Glutamatergic neuron (in vitro differentiated cells): Measurements from ENCODE around the gene EEFSEC. TPM values are rescaled to one million over a fixed set of nuclear protein-coding genes. Genes with fewer than 3 reads are reported as not detected.
A peak's percentile ranks its signal among the peaks of the same experiment; 100 is the strongest.
"Not testable (repeated sequence)": the region's sequence is repeated elsewhere in the genome, so short reads cannot be mapped to it uniquely, and the experiment has no call there.

Source experiments
- DNase-seq: peaks from one replicate; pipeline ENCODE4 v3.0.0; 2022
- H3K27ac Mint-ChIP-seq: one replicate; pipeline ENCODE4 v1.8.0; 2020; ENCODE audit warnings: mild to moderate bottlenecking, mixed read lengths, inconsistent platforms; ENCODE audit not compliant: unreplicated experiment
- H3K27me3 Mint-ChIP-seq: one replicate; pipeline ENCODE4 v1.8.0; 2020; ENCODE audit warnings: mild to moderate bottlenecking, moderate library complexity, mixed read lengths, inconsistent platforms; ENCODE audit not compliant: unreplicated experiment
- H3K36me3 Mint-ChIP-seq: one replicate; pipeline ENCODE4 v1.8.0; 2020; ENCODE audit warnings: mild to moderate bottlenecking, mixed read lengths, inconsistent platforms; ENCODE audit not compliant: unreplicated experiment
- H3K4me1 Mint-ChIP-seq: one replicate; pipeline ENCODE4 v1.8.0; 2020; ENCODE audit warnings: mild to moderate bottlenecking, low read depth, mixed read lengths, inconsistent platforms; ENCODE audit not compliant: unreplicated experiment
- H3K4me3 Mint-ChIP-seq: one replicate; pipeline ENCODE4 v1.8.0; 2020; ENCODE audit warnings: mild to moderate bottlenecking, mixed read lengths, inconsistent platforms; ENCODE audit not compliant: unreplicated experiment
- H3K9me3 Mint-ChIP-seq: one replicate; pipeline ENCODE4 v1.8.0; 2020; ENCODE audit warnings: mild to moderate bottlenecking, moderate library complexity, mixed read lengths, inconsistent platforms; ENCODE audit not compliant: unreplicated experiment
- CTCF ChIP-seq: fragments of 200-600 bp; sonication (generic); IDR thresholded peaks from one replicate; pipeline ENCODE4 v1.5.0; 2021; ENCODE audit not compliant: partially characterized antibody, unreplicated experiment
- total RNA-seq: library from RNA; stranded (reverse); fragmentation: NEBNext Ultra II Directional; extraction: Animal tissue kit (Norgen Biotek cat#: 25700); gene quantifications from one replicate; pipeline ENCODE4 v1.2.1, GENCODE V29; 2021; ENCODE audit not compliant: unreplicated experiment

The EEFSEC gene
- total RNA-seq, 1 donor from 2014 or later: 8.3 TPM

GRCh38 chr3:128152419-128153155 is 694 bp upstream of the EEFSEC start:
- Mint-ChIP-seq H3K27me3 (peaks cover 8% of the 10 kb centered on the region), H3K9me3 (peaks cover 6% of the 10 kb centered on the region), H3K4me1 (peaks cover 2% of the 10 kb centered on the region), H3K36me3 (peaks cover 17% of the 10 kb centered on the region), H3K4me3 (peak overlapping the region; percentile 85), H3K27ac (no peak overlapping the region)
- DNase-seq: no peak
- no peak for TF ChIP-seq CTCF

DNA sequence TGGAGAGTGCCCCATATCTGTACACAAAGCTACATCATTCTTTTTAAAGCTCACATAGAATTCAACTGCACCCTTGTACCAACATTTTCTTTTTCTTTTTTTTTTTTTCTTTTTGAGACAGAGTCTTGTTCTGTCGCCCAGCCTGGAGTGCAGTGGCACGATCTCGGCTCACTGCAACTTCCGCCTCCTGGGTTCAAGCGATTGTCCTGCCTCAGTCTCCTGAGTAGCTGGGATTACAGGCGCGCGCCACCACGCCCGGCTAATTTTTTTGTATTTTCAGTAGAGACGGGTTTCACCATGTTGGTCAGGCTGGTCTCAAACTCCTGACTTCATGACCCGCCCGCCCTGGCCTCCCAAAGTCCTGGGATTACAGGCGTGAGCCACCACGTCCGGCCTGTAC is 1.1 kb downstream of the EEFSEC start:
- H3K27ac Mint-ChIP-seq, H3K27me3 Mint-ChIP-seq, DNase-seq, H3K9me3 Mint-ChIP-seq, H3K4me1 Mint-ChIP-seq: not testable (repeated sequence)
- Mint-ChIP-seq H3K36me3 (peaks cover 22% of the 10 kb centered on the region), H3K4me3 (peak overlapping the region; percentile 90)

DNA sequence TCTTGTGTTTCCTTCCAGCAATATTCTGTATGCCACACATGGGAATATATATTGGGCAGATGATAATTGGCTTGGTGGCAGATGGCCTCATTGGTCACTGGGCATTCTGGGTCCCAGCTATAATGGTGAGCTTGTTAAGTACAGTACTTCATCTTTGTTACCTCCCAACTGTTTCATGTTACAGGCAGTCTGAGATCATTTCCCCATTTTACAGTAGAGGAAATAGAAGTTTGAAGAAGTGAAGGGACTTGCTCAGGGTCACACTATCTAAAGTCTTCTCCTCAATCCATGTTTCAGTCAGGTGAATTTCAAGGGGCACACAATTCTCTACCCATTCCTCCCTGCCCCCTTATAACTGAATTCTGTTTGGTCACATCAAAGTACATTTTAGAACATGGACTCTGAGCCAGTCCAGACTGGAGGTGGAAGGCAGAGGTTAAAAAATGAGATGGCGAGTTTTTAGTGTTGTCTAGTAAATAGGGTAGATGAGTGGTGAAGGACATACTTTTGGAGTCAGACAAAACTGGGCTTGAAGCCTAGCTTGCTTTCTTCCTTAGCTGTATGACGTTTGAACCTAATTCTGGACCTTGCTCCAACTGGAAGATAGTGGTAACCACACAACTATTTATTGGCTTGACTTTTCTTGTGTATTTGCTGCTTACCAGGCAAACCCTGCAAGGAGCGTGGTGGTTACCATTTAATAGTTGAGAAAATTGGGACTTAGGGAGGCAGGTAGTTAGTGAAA is 2.5 kb downstream of the EEFSEC start:
- peaks cover 8% of the 10 kb centered on the region for H3K27me3 Mint-ChIP-seq
- peak overlapping the region; percentile 15 for H3K27ac Mint-ChIP-seq
- peaks cover 22% of the 10 kb centered on the region for H3K36me3 Mint-ChIP-seq
- H3K9me3 Mint-ChIP-seq: peaks cover 6% of the 10 kb centered on the region
- no peak for DNase-seq
- no peak for TF ChIP-seq CTCF
- H3K4me3 Mint-ChIP-seq: no peak overlapping the region
- H3K4me1 Mint-ChIP-seq: peaks cover 2% of the 10 kb centered on the region

- H3K4me1 Mint-ChIP-seq: no peaks in the 10 kb centered on the region
- TF ChIP-seq CTCF: no peak
- peaks cover 16% of the 10 kb centered on the region for H3K36me3 Mint-ChIP-seq
- DNase-seq: no peak
- H3K27ac Mint-ChIP-seq: no peak overlapping the region
- H3K4me3 Mint-ChIP-seq: no peak overlapping the region
- no peaks in the 10 kb centered on the region for H3K9me3 Mint-ChIP-seq
- H3K27me3 Mint-ChIP-seq: no peaks in the 10 kb centered on the region
Measured at GRCh38 chr3:128160661-128161060, 7.4 kb downstream of the EEFSEC start.

DNA sequence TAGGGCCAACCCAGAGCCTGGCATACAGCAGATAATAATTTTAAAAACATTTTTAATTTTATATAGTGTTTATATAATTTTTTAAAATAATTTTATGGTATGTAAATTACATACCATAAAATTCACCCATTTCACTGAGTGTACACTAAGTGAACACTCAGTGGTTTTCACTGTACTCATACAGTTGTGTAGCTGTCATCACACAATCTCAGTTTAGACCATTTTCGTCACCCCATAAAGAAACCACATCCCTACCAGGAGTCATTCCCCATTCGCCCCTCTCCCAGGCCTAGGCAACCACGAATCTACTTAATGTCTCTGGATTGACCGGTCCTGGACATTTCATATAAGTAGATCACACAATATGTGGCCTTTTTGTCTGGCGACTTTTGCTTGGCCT is 10.2 kb downstream of the EEFSEC start:
- no peak overlapping the region for H3K27ac Mint-ChIP-seq
- no peak for DNase-seq
- H3K4me3 Mint-ChIP-seq: no peak overlapping the region
- H3K36me3 Mint-ChIP-seq: no peaks in the 10 kb centered on the region
- H3K27me3 Mint-ChIP-seq: no peaks in the 10 kb centered on the region
- no peaks in the 10 kb centered on the region for H3K9me3 Mint-ChIP-seq
- no peak for TF ChIP-seq CTCF
- H3K4me1 Mint-ChIP-seq: peaks cover 2% of the 10 kb centered on the region
